ENCODE results near the gene SERPINC1. TPM values are rescaled to one million over a fixed set of nuclear protein-coding genes. Genes with fewer than 3 reads are reported as not detected.
"Not testable (repeated sequence)": the region's sequence is repeated elsewhere in the genome, so short reads cannot be mapped to it uniquely, and the experiment has no call there.

Gene SERPINC1
- total RNA-seq = 1 to 10 TPM in 1 of 4 donors, not detected in 3; 1.1 TPM

DNA sequence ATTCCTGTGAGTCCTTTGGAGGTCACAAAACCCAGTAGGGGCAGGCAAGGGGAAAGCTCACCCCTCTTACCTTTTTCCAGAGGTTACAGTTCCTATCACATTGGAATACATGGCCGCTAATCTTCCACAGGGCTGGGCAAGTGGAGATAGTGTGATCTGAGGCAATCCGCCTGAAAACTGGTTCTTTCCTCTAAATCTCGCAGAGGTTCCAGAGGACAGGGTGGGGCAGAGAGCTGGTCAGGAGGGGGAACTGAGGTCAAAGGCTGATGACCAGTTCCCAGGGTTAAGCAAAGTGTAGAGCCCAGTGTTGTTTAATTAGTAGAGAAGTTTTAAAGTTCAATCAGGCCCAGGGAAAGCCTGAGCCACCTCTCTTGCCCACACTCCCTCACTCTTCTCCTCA lies at the start of gene SERPINC1:
SERPINC1 (minus strand) TSS at position 179 of the 400 bp plus-strand sequence; CDS start at position 111, 68 bp downstream.
- no peak within 1 kb of the TSS for H3K27ac ChIP-seq
- H3K36me3 ChIP-seq = no peaks in the 10 kb centered on the region
- H3K9me3 ChIP-seq = no peaks in the 10 kb centered on the region
- TF ChIP-seq POLR2AphosphoS5 (IDR thresholded peaks at IDR 0.05) = no peak
- no peak for TF ChIP-seq EP300 (IDR thresholded peaks at IDR 0.05; ENCODE audit: low read depth)
- TF ChIP-seq, protein P1, sequence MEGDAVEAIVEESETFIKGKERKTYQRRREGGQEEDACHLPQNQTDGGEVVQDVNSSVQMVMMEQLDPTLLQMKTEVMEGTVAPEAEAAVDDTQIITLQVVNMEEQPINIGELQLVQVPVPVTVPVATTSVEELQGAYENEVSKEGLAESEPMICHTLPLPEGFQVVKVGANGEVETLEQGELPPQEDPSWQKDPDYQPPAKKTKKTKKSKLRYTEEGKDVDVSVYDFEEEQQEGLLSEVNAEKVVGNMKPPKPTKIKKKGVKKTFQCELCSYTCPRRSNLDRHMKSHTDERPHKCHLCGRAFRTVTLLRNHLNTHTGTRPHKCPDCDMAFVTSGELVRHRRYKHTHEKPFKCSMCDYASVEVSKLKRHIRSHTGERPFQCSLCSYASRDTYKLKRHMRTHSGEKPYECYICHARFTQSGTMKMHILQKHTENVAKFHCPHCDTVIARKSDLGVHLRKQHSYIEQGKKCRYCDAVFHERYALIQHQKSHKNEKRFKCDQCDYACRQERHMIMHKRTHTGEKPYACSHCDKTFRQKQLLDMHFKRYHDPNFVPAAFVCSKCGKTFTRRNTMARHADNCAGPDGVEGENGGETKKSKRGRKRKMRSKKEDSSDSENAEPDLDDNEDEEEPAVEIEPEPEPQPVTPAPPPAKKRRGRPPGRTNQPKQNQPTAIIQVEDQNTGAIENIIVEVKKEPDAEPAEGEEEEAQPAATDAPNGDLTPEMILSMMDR (IDR thresholded peaks at IDR 0.05) = no peak
- TF ChIP-seq POLR2A (IDR thresholded peaks at IDR 0.05) = no peak
- H3K4me1 ChIP-seq = no peaks in the 10 kb centered on the region
- in situ Hi-C loops (cut with MboI; ENCODE audit: low pct_ligation_motif_present in 1 of 4, low pct_unique_long_range_greater_than_20kb in 1 of 4, low sequenced_read_pairs in 3 of 4) (no loop called here), intact Hi-C loops (cut with DNase I; ENCODE audit: low total_unique reads) (no loop called here)
- WGBS, 2 donors (ENCODE audit: low coverage in 1 of 2) = 89 to 100% methylated on average over 3 of the region's 3 CpGs
- no peaks in the 10 kb centered on the region for H3K27me3 ChIP-seq
- no peak for DNase-seq
- no peak within 1 kb of the TSS for H3K4me3 ChIP-seq

DNA sequence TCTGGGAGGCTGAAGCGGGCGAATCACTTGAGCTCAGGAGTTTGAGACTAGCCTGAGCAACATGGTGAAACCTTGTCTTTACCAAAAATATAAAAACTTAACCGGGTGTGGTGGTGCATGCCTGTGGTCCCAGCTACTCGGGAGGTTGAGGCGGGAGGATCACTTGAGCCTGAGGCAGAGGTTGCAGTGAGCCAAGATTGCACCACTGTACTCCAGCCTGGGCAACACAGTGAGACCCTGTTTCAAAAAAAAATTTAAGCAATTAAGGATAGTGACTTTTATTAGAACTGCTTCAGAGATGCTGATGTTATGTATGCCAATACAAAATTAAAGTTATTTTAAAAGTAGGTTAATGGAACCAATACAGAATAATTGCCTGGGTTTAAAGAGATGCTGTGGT lies 48.8 kb upstream of the SERPINC1 start:
- H3K9me3 ChIP-seq; DNase-seq; in situ Hi-C loops (cut with MboI; ENCODE audit: low pct_ligation_motif_present in 1 of 4, low pct_unique_long_range_greater_than_20kb in 1 of 4, low sequenced_read_pairs in 3 of 4); H3K4me3 ChIP-seq; intact Hi-C loops (cut with DNase I; ENCODE audit: low total_unique reads); H3K4me1 ChIP-seq; H3K27me3 ChIP-seq; H3K27ac ChIP-seq: not testable (repeated sequence)
- peaks cover 0 to 81% (median 40%) of the 10 kb centered on the region in 4 donors for H3K36me3 ChIP-seq
- WGBS, 2 donors (ENCODE audit: low coverage in 1 of 2) = 90 to 100% methylated on average over 2 to 5 of the region's 5 CpGs

DNA sequence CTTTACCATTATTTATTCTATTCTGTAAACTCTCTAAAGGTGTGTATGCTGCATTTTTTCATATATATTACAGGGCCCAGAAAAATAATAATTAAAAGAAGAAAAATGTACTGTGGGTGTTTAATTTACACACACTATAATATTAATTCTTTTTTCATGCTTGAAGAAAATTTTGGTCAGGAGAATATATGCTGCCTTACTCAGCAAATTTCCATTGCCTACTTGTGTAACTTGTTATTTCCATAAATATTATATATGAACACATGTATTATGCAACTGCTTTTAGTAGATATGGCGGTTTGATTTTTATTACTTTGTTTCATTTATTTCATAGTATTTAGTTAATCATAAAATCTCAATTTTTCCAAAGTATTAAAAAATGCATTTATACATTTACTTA lies 46.4 kb upstream of the SERPINC1 start:
- Histone ChIP-seq H3K9me3 (no peaks in the 10 kb centered on the region), H3K4me3 (no peak overlapping the region), H3K27me3 (no peaks in the 10 kb centered on the region), H3K4me1 (no peaks in the 10 kb centered on the region), H3K27ac (no peak overlapping the region), H3K36me3 (peaks cover 0 to 85% (median 41%) of the 10 kb centered on the region in 4 donors)
- in situ Hi-C loops (cut with MboI; ENCODE audit: low pct_ligation_motif_present in 1 of 4, low pct_unique_long_range_greater_than_20kb in 1 of 4, low sequenced_read_pairs in 3 of 4) = no loop called here
- TF ChIP-seq POLR2A (IDR thresholded peaks at IDR 0.05) = no peak
- TF ChIP-seq, protein P1 (IDR thresholded peaks at IDR 0.05) = no peak
- no peak for TF ChIP-seq EP300 (IDR thresholded peaks at IDR 0.05; ENCODE audit: low read depth)
- no peak for TF ChIP-seq POLR2AphosphoS5 (IDR thresholded peaks at IDR 0.05)
- DNase-seq = no peak
- intact Hi-C loops (cut with DNase I; ENCODE audit: low total_unique reads) = no loop called here
- 98 to 100% methylated on average over 1 of the region's 1 CpG for WGBS, 2 donors (ENCODE audit: low coverage in 1 of 2)

- no peaks in the 10 kb centered on the region for H3K4me1 ChIP-seq
- no peak for DNase-seq
- 78 to 85% methylated on average over 5 of the region's 5 CpGs for WGBS, 2 donors (ENCODE audit: low coverage in 1 of 2)
- H3K27ac ChIP-seq = no peak overlapping the region
- intact Hi-C loops (cut with DNase I; ENCODE audit: low total_unique reads) (no loop called here), in situ Hi-C loops (cut with MboI; ENCODE audit: low pct_ligation_motif_present in 1 of 4, low pct_unique_long_range_greater_than_20kb in 1 of 4, low sequenced_read_pairs in 3 of 4) (no loop called here)
- no peak overlapping the region for H3K4me3 ChIP-seq
- no peaks in the 10 kb centered on the region for H3K9me3 ChIP-seq
- peaks cover 0 to 85% (median 39%) of the 10 kb centered on the region in 4 donors for H3K36me3 ChIP-seq
- H3K27me3 ChIP-seq = no peaks in the 10 kb centered on the region
- no peak for TF ChIP-seq EP300 (IDR thresholded peaks at IDR 0.05; ENCODE audit: low read depth)
- TF ChIP-seq POLR2A (IDR thresholded peaks at IDR 0.05) = no peak
- TF ChIP-seq POLR2AphosphoS5 (IDR thresholded peaks at IDR 0.05) = no peak
- TF ChIP-seq, protein P1 (IDR thresholded peaks at IDR 0.05) = no peak
Observed at GRCh38 chr1:173960625-173961024, 43.5 kb upstream of the SERPINC1 start.

GRCh38 chr1:173954179-173954578 lies 37.1 kb upstream of the SERPINC1 start:
- H3K4me1 ChIP-seq = no peaks in the 10 kb centered on the region
- in situ Hi-C loops (cut with MboI; ENCODE audit: low pct_ligation_motif_present in 1 of 4, low pct_unique_long_range_greater_than_20kb in 1 of 4, low sequenced_read_pairs in 3 of 4) = no loop called here
- no peak overlapping the region for H3K4me3 ChIP-seq
- H3K27me3 ChIP-seq = no peaks in the 10 kb centered on the region
- DNase-seq = no peak
- no peak for TF ChIP-seq POLR2A (IDR thresholded peaks at IDR 0.05)
- TF ChIP-seq, protein P1 (IDR thresholded peaks at IDR 0.05) = no peak
- TF ChIP-seq POLR2AphosphoS5 (IDR thresholded peaks at IDR 0.05) = no peak
- TF ChIP-seq EP300 (IDR thresholded peaks at IDR 0.05; ENCODE audit: low read depth) = no peak
- H3K36me3 ChIP-seq = peaks cover 0 to 73% (median 31%) of the 10 kb centered on the region in 4 donors
- no peak overlapping the region for H3K27ac ChIP-seq
- intact Hi-C loops (cut with DNase I; ENCODE audit: low total_unique reads) = no loop called here
- no peaks in the 10 kb centered on the region for H3K9me3 ChIP-seq

Measured in transverse colon (tissue), 4 donors.